ENCODE data around the gene INHBB.

DNA sequence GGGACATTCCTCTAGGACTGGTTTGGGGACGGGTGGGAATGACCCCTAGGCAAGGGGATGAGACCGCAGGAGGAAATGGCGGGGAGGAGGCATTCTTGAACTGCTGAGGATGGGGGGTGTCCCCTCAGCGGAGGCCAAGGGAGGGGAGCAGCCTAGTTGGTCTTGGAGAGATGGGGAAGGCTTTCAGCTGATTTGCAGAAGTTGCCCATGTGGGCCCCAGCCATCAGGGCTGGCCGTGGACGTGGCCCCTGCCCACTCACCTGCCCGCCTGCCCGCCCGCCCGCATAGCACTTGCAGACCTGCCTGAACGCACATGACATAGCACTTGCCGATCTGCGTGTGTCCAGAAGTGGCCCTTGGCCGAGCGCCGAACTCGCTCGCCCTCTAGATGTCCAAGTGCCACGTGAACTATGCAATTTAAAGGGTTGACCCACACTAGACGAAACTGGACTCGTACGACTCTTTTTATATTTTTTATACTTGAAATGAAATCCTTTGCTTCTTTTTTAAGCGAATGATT, 4.9 kb downstream of the INHBB start:
- TF ChIP-seq, protein P1, sequence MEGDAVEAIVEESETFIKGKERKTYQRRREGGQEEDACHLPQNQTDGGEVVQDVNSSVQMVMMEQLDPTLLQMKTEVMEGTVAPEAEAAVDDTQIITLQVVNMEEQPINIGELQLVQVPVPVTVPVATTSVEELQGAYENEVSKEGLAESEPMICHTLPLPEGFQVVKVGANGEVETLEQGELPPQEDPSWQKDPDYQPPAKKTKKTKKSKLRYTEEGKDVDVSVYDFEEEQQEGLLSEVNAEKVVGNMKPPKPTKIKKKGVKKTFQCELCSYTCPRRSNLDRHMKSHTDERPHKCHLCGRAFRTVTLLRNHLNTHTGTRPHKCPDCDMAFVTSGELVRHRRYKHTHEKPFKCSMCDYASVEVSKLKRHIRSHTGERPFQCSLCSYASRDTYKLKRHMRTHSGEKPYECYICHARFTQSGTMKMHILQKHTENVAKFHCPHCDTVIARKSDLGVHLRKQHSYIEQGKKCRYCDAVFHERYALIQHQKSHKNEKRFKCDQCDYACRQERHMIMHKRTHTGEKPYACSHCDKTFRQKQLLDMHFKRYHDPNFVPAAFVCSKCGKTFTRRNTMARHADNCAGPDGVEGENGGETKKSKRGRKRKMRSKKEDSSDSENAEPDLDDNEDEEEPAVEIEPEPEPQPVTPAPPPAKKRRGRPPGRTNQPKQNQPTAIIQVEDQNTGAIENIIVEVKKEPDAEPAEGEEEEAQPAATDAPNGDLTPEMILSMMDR (IDR thresholded peaks at IDR 0.05), result no peak
- TF ChIP-seq POLR2A (IDR thresholded peaks at IDR 0.05), result no peak

All from heart left ventricle (tissue), 13 donors.